ENCODE results near the gene DCLK2.

DCLK2 gene

DNA sequence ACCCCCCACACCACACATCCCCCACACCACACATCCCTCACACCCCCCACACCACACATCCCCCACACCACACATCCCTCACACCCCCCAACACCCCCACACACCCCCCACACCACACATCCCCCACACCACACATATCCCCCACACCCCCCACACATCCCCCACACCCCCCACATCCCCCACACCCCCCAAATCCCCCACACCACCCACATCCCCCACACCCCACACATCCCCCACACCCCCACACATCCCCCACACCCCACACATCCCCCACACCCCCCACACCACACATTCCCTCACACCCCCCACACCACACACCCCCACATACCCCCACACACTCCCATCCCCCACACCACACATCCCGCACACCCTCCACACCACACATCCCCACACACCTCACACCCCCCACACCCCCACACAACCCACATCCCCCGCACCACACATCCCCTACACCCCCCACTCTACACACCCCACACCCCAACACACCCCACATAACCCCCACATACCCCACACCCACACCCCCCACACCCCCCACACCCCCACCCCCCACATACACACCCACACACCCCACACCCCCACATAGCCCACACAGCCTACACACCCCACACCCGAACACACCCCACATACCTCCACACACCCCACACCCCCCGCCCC is 172.9 kb downstream of the DCLK2 start:
- in situ Hi-C loops (cut with MboI; ENCODE audit: low pct_unique_long_range_greater_than_20kb, low sequenced_read_pairs) = no loop called here
- DNase-seq = no peak

DNA sequence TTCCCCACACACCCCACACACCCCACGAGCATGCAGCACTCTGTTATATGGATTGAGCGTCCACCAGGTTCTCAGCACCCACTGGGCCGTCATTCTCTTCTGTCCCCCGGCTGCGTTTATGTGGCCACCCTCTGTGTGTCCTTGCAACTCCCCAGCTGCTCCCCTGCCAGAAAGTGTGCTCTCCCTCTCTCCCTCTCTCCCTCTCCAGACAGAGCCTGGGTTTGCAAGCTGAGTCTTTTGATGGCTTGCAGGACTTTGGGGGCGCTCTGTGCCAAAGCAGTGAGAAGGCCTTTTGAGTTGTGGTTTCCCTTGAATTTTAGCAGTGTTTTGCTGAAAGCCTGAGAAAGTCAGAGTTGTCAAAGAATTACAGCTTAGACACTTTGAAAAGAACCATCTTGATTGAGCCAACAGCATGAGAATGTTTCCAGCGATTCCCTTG is 173.5 kb downstream of the DCLK2 start:
- DNase-seq = no peak
- in situ Hi-C loops (cut with MboI; ENCODE audit: low pct_unique_long_range_greater_than_20kb, low sequenced_read_pairs) = no loop called here

DNA sequence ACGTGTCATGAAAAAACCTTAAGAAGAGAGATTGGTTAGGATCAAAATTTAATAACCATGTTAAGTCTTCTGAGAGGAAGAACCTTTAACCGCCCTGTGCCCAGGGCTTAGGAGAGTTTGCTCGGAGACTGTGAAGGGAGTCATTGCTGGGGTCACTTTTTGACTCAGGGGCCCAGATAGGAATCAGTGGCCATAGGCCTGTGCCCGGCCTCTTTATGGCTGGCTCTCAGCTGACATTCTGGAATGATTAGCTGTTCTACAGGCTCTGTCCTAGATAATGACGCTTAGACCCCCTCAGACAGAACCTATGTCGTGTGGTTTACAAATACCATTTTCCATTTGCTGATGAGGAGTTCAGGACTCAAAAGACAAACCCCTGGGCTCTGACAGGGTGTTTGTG is 174.1 kb downstream of the DCLK2 start:
- no peak for DNase-seq
- in situ Hi-C loops (cut with MboI; ENCODE audit: low pct_unique_long_range_greater_than_20kb, low sequenced_read_pairs) = no loop called here

DNA sequence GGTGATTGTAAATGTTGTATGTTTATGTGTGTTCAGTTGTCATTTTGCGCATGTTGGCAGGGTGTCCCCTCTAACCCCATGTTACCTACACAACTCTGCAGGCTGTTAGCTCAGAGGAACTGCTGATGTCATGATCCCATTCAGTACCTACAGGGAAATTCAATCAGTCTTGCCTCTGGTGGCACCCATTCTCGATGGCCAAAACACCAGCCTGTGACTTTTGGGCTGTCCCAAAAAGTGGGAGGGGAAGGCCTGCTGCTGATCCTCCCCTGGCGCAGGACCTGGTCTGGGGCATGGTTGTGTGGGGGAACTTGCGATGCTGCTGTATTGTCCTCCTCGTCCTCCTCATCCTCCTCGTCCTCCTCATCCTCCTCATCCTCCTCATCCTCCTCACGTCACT is 174.5 kb downstream of the DCLK2 start:
- no peak for DNase-seq
- in situ Hi-C loops (cut with MboI; ENCODE audit: low pct_unique_long_range_greater_than_20kb, low sequenced_read_pairs) = no loop called here

DNA sequence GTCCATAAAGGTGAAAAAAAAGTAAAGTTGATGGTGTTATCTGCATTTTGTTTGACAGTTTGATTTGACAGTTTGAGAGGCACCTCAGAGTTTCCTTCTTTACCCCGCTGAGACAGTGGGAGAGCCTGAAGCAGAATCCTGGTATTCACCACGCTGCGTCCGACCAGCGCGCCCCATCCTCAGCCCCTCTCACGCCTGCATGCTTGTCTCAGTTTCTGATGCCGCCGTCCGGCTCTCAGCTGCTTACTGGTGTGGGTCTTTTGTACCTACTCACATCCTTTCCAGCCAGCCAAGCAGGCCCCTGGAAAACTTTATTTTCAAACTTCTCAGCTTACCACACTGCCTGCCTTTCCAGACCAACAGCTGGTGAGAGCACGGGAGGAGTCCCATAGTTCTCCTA is 175.2 kb downstream of the DCLK2 start:
- no peak for DNase-seq
- in situ Hi-C loops (cut with MboI; ENCODE audit: low pct_unique_long_range_greater_than_20kb, low sequenced_read_pairs) = no loop called here

DNA sequence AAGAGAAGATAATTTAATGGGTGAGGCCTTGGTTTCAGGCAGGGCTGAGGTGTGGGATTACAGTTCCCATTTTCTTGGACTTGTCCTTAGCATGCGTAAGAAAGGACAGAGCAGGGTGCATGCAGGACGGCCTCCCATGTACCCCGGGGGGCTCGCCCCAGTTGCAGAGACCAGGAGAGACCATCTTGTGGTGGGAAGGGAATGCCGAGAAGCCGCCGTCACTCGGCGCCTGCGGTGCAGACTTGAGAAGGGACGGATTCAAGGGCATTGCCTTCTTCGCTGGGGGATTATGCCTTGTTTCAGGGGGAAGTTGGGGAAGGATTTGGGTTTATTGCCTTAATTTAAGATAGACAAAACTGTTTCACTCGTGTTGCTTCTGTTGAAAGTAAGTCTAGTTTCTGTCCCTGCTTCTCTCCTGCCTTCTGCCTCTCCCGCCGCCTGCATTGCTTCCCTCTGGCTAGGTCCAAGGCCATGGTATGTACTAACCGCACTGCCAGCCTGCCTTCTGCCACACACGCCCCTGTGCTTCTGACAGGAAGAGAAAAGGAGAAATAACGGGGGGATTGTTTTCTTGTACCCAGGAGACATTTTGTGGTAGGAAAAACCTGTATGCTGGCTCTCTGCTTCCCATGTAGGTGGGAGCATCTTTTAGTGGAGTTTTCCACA is 175.9 kb downstream of the DCLK2 start:
- DNase-seq = no peak
- in situ Hi-C loops (cut with MboI; ENCODE audit: low pct_unique_long_range_greater_than_20kb, low sequenced_read_pairs) = no loop called here

DNA sequence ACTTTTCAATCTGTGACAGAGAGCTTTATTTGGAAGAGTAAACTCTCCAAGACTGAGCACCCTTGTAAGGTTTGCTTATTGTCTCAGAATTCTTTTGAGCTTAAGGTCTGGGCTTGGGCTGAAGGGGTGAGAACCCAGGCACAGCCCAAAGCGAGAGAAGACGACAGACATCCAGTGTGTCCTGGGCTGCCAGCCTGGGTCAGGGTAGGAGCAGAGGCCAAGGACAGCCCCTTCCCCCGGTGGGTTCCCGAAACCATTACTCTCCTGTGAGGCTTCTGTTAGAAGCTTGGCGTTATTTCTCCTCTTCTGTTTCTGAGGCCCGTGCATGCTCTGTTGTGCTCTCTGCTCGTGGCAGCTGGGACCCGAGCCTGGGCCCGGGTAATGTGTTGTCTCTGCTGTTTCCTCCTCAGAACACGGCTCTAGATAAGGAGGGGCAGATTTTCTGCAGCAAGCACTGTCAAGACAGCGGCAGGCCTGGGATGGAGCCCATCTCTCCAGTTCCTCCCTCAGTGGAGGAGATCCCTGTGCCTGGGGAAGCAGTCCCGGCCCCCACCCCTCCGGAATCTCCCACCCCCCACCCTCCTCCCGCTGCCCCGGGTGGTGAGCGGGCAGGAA is 177.5 kb downstream of the DCLK2 start:
- no peak for DNase-seq
- in situ Hi-C loops (cut with MboI; ENCODE audit: low pct_unique_long_range_greater_than_20kb, low sequenced_read_pairs) = no loop called here

DNA sequence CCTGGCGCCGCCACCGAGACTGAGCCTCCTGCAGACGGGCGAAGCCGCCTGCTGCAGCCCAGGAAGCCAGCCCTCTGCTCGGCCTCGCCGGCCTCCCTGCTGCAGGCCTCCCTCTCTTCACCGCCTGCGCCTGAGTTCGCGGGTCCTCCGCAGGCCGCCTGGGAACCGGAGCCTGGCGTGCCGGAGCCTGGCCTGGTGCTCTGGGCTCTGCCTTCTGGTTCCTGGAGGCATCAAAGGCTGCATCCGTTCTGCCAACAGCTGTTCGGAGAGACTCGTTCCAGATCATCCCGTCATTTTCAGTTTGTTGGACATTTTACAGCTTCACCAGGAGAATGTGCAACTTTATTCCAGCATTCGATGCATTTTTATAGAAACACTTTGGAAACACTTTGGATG is 178.0 kb downstream of the DCLK2 start:
- in situ Hi-C loops (cut with MboI; ENCODE audit: low pct_unique_long_range_greater_than_20kb, low sequenced_read_pairs) = no loop called here
- no peak for DNase-seq

DNA sequence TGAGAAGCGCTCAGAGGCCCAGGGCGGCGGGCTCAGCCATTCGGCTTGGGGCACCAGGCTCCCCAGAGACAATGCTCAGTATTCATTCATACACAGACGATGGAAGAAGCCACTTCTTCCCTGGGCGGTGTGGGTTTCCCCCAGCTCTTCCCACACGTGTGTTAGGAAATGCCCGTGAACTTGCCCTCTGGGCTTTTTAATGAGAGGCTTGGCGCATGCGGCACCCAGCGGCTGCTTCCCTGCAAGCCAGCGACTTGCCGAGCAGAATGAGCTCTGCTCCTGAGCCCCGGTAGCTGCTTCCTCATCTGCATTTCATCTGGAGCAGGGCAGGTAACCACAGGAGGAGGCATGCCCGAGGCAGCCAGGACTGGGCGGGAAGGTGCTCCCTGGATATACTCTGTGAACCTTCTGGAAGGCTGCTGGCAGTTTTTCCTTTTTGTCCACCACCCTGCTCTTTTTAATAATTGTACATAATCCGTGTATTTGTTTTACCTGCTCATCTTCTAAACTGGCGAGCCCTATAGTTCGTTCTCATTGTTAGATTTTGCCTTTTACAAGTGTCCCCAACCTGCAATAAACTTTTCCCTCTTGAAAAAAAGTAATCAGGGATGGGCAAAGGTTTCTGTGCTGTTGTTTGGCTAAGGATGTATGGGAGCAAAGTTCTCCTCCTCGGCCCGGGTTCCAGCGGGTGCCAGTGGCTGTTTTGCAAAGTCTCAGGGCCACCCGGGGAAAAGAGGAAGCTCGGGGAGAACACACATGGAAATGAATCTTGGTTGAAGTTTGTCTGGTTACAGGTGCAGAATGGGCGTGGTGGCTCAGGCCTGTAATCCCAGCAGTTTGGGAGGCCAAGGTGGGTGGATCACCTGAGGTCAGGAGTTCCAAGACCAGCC is 178.8 kb downstream of the DCLK2 start:
- DNase-seq = peak; percentile 17
- in situ Hi-C loops (cut with MboI; ENCODE audit: low pct_unique_long_range_greater_than_20kb, low sequenced_read_pairs) = no loop called here

DNA sequence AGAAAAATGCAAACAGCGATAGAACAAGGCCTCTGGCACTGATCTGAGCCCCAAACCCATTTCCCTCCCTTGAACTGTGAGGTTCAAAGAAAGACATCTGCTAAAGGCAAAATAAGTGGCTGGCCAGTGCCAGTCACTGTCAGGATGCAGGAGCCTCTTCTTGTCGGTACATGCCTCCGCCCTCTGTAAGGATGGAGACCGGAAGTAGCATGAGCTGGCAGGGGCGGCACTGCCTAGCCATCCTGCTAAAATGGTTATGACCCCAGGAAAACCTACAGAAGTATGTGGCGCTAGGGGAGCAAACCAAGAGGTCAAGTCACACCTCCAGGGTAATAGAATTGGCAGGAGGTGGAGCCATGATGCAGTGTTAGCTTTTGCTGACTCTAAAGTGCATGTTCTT is 180.3 kb downstream of the DCLK2 start:
- in situ Hi-C loops (cut with MboI; ENCODE audit: low pct_unique_long_range_greater_than_20kb, low sequenced_read_pairs) = no loop called here
- DNase-seq = no peak

DNA sequence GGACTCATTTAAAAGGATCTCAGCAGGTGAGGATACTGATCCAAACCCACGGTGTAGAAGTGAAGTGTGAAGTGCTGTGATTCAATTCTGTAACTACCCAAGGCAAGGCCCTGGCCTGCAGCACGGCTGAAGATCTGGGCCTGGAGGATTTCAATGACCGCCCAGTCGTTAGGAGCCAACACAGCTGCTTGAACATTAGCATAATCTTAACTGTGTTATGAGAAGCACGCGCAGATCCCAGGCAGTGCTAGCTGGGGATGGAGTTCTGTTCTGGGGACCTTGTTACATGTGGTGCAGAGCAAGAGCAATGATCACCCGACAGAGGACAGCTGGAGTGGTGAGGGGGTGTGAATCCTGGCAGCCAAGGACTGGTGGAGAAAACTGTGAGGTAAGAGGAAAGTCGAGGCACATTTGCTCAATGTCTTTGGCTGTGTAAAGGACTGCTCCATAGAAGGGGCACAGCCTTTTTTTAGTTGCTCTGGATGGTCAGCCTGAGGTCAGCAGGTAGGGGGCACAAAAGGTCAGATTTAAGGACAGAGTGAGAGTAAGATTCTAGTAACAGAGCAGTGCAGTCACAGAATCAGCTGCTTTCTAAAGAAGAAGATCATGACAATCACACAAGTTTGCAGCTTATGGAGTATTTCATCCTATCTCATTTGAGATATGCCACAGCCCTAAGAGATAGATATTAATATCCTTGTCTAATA is 181.8 kb downstream of the DCLK2 start:
- DNase-seq = no peak
- in situ Hi-C loops (cut with MboI; ENCODE audit: low pct_unique_long_range_greater_than_20kb, low sequenced_read_pairs) = no loop called here

DNA sequence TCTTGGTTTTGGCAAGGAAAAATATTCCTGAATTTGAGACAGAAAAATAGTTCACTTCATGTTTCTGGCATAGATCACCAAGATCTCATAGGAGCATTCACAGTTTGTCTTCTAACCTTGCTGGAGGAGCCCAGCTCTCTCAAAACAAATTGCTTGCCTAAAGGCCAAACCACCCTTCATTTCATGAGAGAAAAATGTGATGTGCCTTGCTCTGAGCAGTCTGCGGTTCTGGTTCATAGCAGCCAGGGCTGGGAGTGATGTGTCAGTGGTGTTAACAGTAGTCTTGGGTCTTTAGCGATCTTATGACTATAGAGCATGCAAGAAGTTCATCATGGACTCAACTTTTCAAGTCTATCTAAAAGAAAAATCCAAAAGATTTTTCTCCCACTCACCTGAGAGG is 183.3 kb downstream of the DCLK2 start:
- DNase-seq = no peak
- in situ Hi-C loops (cut with MboI; ENCODE audit: low pct_unique_long_range_greater_than_20kb, low sequenced_read_pairs) = no loop called here

DNA sequence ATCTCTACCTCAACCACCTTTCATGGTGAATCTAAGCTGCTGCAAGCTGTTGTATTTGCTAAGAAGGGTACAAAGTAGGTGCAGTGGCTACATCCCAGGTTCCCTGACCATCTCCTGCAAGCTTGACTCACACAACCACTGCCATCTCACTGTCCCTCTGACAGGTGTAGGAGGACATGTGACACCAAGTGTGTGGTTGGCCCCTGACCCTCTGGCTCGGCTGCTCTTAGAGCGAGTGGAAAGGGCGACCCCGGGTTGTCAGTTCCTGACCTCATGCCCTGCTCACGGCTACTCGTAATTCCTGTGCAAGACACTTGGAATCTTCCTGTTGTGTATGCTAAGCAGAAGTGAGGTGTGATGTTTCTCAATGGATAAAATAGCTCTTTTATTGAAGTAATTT is 184.4 kb downstream of the DCLK2 start:
- in situ Hi-C loops (cut with MboI; ENCODE audit: low pct_unique_long_range_greater_than_20kb, low sequenced_read_pairs) = no loop called here

DNA sequence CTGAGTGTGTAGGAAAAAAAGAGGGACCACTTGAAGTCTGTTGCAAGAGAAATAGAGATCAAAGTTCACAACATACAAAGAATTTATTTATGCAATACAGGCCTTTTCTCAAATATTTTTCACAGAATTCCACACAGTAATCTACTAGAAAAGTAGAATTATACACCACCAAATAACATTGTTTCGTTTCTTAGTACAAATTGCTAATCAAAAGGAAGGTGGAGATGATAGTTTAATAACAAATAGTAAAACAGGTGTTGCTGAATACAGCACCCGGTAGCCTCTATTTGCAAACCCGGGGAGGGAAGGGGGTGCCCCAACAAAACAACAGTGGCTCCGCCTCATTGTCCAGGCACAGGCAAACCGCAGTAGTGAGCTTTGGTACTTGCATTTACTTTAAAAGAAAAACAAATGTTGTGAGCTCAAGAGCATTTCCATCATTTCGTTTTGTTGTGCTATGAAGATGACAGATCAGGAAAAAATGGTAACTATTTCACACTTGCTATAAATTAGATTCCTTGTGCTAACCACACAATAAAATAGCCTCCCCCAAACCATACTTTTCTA is 186.4 kb downstream of the DCLK2 start:
- in situ Hi-C loops (cut with MboI; ENCODE audit: low pct_unique_long_range_greater_than_20kb, low sequenced_read_pairs) = no loop called here
- DNase-seq = no peak

More for the DNA sequence above, 184.4 kb downstream of the DCLK2 start:
- no peak for DNase-seq

DNA sequence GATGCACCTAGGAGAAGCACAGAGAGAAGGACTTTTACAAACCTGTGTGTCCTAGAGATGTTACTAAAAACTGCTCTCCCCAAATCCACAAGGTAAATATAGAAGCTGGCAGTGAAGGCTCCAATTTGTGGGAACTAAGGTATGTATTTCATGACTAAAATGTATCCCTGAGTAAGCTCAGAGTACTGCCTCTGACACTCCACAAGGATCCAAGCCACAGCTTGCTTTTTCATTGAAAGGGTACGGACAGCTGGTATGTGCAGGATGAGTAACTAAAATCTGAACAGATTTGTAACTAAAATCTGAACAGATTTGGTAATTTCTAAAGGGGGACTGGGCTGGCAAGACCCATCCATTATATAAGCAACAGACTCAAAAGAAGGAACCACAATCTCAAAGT is 187.6 kb downstream of the DCLK2 start:
- DNase-seq = no peak
- in situ Hi-C loops (cut with MboI; ENCODE audit: low pct_unique_long_range_greater_than_20kb, low sequenced_read_pairs) = no loop called here

DNA sequence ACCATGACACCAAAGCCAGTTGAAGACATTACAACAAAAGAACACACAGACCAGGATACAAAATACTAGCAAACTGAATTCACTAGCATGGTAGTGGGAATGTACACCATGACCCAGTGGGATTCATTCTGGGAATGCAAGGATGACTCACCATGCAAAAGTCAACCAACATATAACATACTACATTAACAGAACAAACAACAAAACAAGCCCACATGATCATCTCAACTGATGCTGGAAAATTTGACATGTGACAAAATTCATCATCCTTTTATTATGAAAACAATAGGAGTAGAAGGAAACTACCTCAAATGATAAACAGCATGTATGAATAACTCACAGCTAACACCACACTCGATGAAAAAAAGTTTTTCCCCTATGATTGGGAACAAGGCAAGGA is 190.2 kb downstream of the DCLK2 start:
- DNase-seq = no peak
- in situ Hi-C loops (cut with MboI; ENCODE audit: low pct_unique_long_range_greater_than_20kb, low sequenced_read_pairs) = no loop called here

DNA sequence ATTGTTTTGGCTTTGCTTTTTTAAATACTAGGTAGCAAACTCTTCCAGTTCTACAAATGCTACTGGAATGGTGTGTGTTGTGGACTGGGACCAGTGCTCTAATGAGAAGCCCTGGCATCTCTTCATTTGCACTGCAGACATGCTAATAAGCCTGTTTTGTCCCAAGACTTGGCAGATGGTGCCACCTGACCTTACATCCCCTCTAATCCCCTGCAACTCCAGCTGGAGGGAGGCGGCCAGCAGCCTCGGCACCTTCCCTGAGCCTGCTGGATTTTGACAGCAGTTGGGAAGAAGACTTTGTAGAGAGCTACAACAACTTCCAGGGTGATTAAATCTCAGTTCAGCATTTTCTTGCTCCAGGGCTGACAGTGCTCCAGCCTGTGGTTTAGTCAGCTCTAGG is 200.0 kb downstream of the DCLK2 start:
- no peak for DNase-seq
- in situ Hi-C loops (cut with MboI; ENCODE audit: low pct_unique_long_range_greater_than_20kb, low sequenced_read_pairs) = loop anchor here (25.0 kb wide), 1 partner anchor 584 kb away; no protein-coding TSS in a partner anchor

DNA sequence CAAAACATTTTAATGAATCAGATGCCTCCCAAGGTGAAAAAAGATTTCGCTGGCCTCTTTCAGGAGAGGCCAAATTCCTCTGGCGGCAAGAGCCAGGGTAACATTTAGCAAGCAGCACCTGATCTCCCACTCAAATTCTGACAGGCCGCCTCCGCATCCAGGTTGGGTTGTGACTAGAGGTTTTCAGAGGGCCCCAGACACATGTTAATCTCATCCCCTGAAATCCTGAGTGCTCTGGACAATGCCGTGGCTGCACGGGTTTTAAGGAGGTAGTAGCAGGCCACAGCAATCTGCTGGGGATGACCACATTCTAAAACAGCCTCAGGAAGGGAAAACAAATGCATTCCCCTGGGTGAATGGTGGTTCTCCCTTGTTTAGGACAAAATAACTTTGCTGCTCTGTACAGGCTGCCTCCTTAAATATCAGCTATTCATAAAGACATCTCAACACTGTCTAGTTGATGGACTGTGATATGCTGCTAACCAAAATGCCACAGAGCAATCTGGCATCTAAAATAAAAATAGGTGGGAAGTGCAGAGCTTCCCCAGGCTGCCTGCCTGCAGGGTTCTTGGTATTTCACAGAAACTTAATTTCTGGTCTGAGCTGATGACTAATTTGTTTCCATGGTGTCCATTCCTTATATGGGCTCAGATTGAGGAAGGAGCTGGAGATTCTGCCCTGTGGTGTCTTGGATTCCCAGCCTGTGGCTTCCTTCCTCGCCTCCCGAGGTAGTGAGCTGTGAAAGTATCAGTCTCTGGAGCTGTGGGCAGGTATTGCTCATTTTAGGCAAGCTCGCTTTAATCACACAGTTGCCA is 202.0 kb downstream of the DCLK2 start:
- peak; percentile 78 for DNase-seq
- in situ Hi-C loops (cut with MboI; ENCODE audit: low pct_unique_long_range_greater_than_20kb, low sequenced_read_pairs) = loop anchor here (25.0 kb wide), 1 partner anchor 582 kb away; no protein-coding TSS in a partner anchor

Data from KBM-7 (cell line).